Liver (tissue), 4 donors: ENCODE data around the gene RBM15B. TPM values are rescaled to one million over a fixed set of nuclear protein-coding genes. Genes with fewer than 3 reads are reported as not detected.

ENCODE experiments used
- polyA plus RNA-seq, 2 donors: library from polyadenylated mRNA; stranded (reverse) in 1 of 2; unstranded in 1 of 2; fragments of 200-250 nt in 1 of 2; fragments of >200 nt in 1 of 2; fragmentation: Nextera tagmentation in 1 of 2; extraction: Ambion mirVana in 1 of 2; gene quantifications; one replicate each; pipeline versions ENCODE4 v1.2.1 to v1.2.3, GENCODE V29; 2013 to 2015
- total RNA-seq, 2 donors: library from RNA; depleted of rRNA; stranded (reverse); fragments of >200 nt; gene quantifications; one replicate each; pipeline ENCODE4 v1.2.3, GENCODE V29; 2014
- donor health status: healthy.
- donor health status: healthy.
- donor health status: healthy.

RBM15B gene
- total and polyA plus RNA-seq, 4 donors: 2.3 to 14.8 (median 10.0) TPM

Other genes starting within 250 kb of the RBM15B start
- 100 to 1,000 TPM in 1 of 2 donors, 10 to 100 TPM in 1; 28.9 to 109 TPM for gene MANF, start 6.0 kb upstream of the RBM15B start, total RNA-seq
- gene MANF, start 6.0 kb upstream of the RBM15B start, polyA plus RNA-seq: 100 to 1,000 TPM in 1 of 2 donors, 10 to 100 TPM in 1; 42.5 to 116 TPM
- 10 to 100 TPM; 11.4 to 14.5 TPM for gene DCAF1, start 108.7 kb downstream of the RBM15B start, total RNA-seq
- 1 to 10 TPM; 5.2 to 6.8 TPM for gene DCAF1, start 108.7 kb downstream of the RBM15B start, polyA plus RNA-seq
- gene RAD54L2, start 147.4 kb downstream of the RBM15B start, total RNA-seq: 10 to 100 TPM in 1 of 2 donors, 1 to 10 TPM in 1; 9.6 to 25.1 TPM
- gene RAD54L2, start 147.4 kb downstream of the RBM15B start, polyA plus RNA-seq: 1 to 10 TPM; 1.9 to 6.5 TPM